Measurements from ENCODE around the gene NDUFB10.

GRCh38 chr16:1922357-1922756 is 37.0 kb upstream of the NDUFB10 start:
- no peak for TF ChIP-seq CTCF (IDR thresholded peaks at IDR 0.05)
- no peak for TF ChIP-seq POLR2A (IDR thresholded peaks at IDR 0.05)
- no peak for TF ChIP-seq EP300 (IDR thresholded peaks at IDR 0.05; ENCODE audit: low read depth)
- TF ChIP-seq POLR2AphosphoS5 (IDR thresholded peaks at IDR 0.05) = no peak
